Stomach (tissue), 9 donors: ENCODE data around the gene OTUD3. TPM values are rescaled to one million over a fixed set of nuclear protein-coding genes. Genes with fewer than 3 reads are reported as not detected.

Experiments used
- DNase-seq, 2 donors: peaks; one replicate each; pipeline versions ENCODE4 v3.0.0 to v3.0.0-alpha.2; 2013 to 2019
- H3K27ac ChIP-seq, 5 donors: fragments of 200-600 bp in 4 of 5; sonication (generic) in 4 of 5; one replicate each; pipeline ENCODE4 v1.5.1; 2013 to 2019; ENCODE audit warnings: mild to moderate bottlenecking in 1 of 5, moderate library complexity in 1 of 5
- H3K27me3 ChIP-seq, 3 donors: fragments of 200-600 bp; sonication (generic); one replicate each; pipeline ENCODE4 v1.5.1; 2017 to 2019; ENCODE audit warnings: mixed run types in 1 of 3
- H3K36me3 ChIP-seq, 4 donors: fragments of 200-600 bp; sonication (generic); 1 replicate in 3 of 4; 2 replicates in 1 of 4; pipeline ENCODE4 v1.5.1; 2016 to 2019
- H3K4me1 ChIP-seq, 4 donors: fragments of 200-600 bp; sonication (generic); one replicate each; pipeline ENCODE4 v1.5.1; 2016 to 2019
- H3K4me3 ChIP-seq, 4 donors: fragments of 200-600 bp; sonication (generic) in 3 of 4; one replicate each; pipeline ENCODE4 v1.5.1; 2016 to 2019; ENCODE audit warnings: mild to moderate bottlenecking in 1 of 4
- H3K9me3 ChIP-seq, 4 donors: fragments of 200-600 bp; sonication (generic); one replicate each; pipeline ENCODE4 v1.5.1; 2016 to 2019
- EP300 ChIP-seq: sonication (generic); formaldehyde crosslinking; IDR thresholded peaks from one replicate; pipeline ENCODE4 v1.6.1; 2017; ENCODE audit warnings: antibody characterized with exemption
- POLR2A ChIP-seq, 4 donors: fragments of 450-650 bp; IDR thresholded peaks; one replicate each; pipeline ENCODE4 v1.6.1; 2016; ENCODE audit warnings: antibody characterized with exemption in 4 of 4, control low read depth in 2 of 4, mild to moderate bottlenecking in 1 of 4, moderate library complexity in 1 of 4
- POLR2AphosphoS5 ChIP-seq, 3 donors: sonication (generic); formaldehyde crosslinking; IDR thresholded peaks; one replicate each; pipeline ENCODE4 v1.6.1; 2016; ENCODE audit warnings: antibody characterized with exemption in 3 of 3
- WGBS, 5 donors: extraction: QIAGEN DNeasy Blood & Tissue Kit in 3 of 5; methylation state at CpG; one replicate each; pipeline versions ENCODE4 v1.1.5 to v1.1.7; 2013 to 2018; 5-methylcytosine and 5-hydroxymethylcytosine counted together
- intact Hi-C: fragments of 100-400 bp; cut with DNase I; formaldehyde crosslinking; loops from one replicate; pipeline ENCODE4 v1.15.1; 2023; ENCODE audit warnings: low total_unique reads
- polyA plus RNA-seq, 3 donors: library from polyadenylated mRNA; stranded (reverse); fragments of 200-250 nt; gene quantifications; one replicate each; pipeline ENCODE4 v1.2.3, GENCODE V29; 2013
- total RNA-seq, 5 donors: library from RNA; depleted of rRNA; stranded (reverse); fragments of >200 nt; gene quantifications; one replicate each; pipeline versions ENCODE4 v1.1.0 to v1.2.3, GENCODE V29; 2014 to 2016
- TF ChIP-seq, protein P1 (sequence below), 7 experiments: fragments of 450-650 bp in 4 of 7; fragments of 200-600 bp in 3 of 7; sonication (generic) in 3 of 7; IDR thresholded peaks; one replicate each; pipeline ENCODE4 v1.5.1; 2016 to 2019; ENCODE audit warnings: antibody characterized with exemption in 7 of 7, control low read depth in 2 of 7, mild to moderate bottlenecking in 1 of 7
- donor health status: healthy with polysubstance abuse.
- donor health status: Bipolar disorder and iron deficiency.
- donor health status: healthy.

The OTUD3 gene
- total and polyA plus RNA-seq, 8 donors, result 0.93 to 13.2 (median 3.9) TPM

DNA sequence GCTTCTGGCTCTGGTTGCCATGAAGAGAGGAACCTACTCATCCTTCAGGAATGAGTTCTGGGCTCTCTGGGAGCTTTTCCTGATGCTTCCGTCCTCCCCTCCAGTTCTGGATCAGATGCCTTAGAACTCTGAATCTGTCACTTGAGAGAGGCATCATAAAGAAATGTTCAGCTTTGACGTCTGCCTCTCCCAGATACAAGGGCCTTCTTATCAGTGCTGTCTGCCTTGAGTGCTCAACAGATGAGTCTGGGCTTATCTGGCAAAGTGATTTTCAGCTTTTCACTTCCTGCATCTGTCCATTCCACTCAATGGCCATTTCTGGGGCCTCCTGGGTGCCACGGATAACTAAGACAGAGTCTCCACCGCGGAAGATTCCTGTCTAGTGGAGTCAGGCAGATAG lies 12.3 kb upstream of the OTUD3 start:
- intact Hi-C loops, result no loop called here
- Histone ChIP-seq H3K27me3 (peaks cover 0 to 52% (median 0%) of the 10 kb centered on the region in 3 donors), H3K27ac (no peak overlapping the region), H3K4me3 (no peak overlapping the region), H3K9me3 (peaks cover 0 to 7% (median 0%) of the 10 kb centered on the region in 4 donors), H3K36me3 (no peaks in the 10 kb centered on the region), H3K4me1 (no peaks in the 10 kb centered on the region)
- 64 to 71% (median 68%) methylated on average over 5 of the region's 5 CpGs for WGBS, 5 donors
- TF ChIP-seq POLR2AphosphoS5 (IDR thresholded peaks at IDR 0.05), result no peak
- TF ChIP-seq EP300, result no peak
- no peak for TF ChIP-seq POLR2A (IDR thresholded peaks at IDR 0.05)
- TF ChIP-seq, protein P1, sequence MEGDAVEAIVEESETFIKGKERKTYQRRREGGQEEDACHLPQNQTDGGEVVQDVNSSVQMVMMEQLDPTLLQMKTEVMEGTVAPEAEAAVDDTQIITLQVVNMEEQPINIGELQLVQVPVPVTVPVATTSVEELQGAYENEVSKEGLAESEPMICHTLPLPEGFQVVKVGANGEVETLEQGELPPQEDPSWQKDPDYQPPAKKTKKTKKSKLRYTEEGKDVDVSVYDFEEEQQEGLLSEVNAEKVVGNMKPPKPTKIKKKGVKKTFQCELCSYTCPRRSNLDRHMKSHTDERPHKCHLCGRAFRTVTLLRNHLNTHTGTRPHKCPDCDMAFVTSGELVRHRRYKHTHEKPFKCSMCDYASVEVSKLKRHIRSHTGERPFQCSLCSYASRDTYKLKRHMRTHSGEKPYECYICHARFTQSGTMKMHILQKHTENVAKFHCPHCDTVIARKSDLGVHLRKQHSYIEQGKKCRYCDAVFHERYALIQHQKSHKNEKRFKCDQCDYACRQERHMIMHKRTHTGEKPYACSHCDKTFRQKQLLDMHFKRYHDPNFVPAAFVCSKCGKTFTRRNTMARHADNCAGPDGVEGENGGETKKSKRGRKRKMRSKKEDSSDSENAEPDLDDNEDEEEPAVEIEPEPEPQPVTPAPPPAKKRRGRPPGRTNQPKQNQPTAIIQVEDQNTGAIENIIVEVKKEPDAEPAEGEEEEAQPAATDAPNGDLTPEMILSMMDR (IDR thresholded peaks at IDR 0.05), result no peak
- DNase-seq, result no peak

DNA sequence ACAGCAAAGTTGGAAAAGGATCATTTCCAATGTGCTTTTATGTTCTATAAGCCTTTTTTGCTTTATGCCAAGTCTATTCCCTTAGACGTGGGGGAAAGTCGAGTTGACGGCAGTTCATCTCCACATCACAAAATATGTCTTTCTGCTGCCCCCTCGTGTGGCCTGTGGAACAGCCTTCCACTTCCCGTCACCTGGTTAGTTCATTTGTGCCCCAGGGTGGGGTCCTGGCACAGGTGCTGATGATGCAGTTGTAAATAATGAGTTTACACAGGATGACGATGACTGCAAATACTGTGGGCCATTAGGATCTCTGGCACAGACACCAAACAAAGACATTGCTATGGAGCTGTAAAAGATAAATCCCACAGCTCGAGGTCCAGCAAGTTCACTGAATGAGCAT lies 10.0 kb upstream of the OTUD3 start:
- peak; percentile 46 to 87 for DNase-seq
- 22 to 45% (median 27%) methylated on average over 7 of the region's 7 CpGs for WGBS, 5 donors
- Histone ChIP-seq H3K4me3 (no peak overlapping the region), H3K9me3 (no peaks in the 10 kb centered on the region), H3K27me3 (peaks cover 0 to 63% (median 0%) of the 10 kb centered on the region in 3 donors), H3K36me3 (no peaks in the 10 kb centered on the region), H3K4me1 (no peaks in the 10 kb centered on the region), H3K27ac (no peak overlapping the region)
- peak in 1 of 3 donors; percentile 35 for TF ChIP-seq POLR2AphosphoS5 (IDR thresholded peaks at IDR 0.05)
- no peak for TF ChIP-seq POLR2A (IDR thresholded peaks at IDR 0.05)
- TF ChIP-seq, protein P1 (IDR thresholded peaks at IDR 0.05), result peak in 3 of 7 experiments; percentile 11 to 56 (median 44)
- no peak for TF ChIP-seq EP300
- intact Hi-C loops, result no loop called here

DNA sequence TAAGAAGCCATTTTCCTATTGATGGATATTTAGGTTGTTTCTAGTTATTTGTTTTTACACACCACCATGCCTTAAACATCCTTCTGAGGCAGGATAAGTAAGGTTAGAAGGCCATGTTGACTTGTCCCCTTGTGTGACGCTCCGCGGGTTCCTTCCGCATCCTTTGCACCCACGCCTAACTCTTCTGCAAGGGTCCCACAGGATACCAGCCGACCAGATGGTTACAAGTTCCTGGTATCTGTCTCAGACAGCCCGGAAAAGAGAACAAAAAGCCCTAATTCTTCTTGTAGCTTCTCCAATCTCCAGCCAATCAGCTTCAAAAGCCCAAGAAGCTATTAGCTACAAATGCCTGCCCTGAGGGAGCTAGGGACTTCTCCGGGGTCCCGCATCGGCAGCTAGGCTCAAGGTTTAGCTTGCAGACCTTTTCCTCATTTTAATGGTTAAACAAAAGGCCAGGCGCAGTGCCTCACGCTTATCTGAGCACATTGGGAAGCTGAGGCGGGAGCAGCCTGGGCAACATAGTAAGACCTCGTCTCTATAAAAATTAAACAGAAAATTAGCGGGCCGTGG lies 4.9 kb upstream of the OTUD3 start:
- Histone ChIP-seq H3K9me3 (no peaks in the 10 kb centered on the region), H3K4me3 (no peak overlapping the region), H3K36me3 (no peaks in the 10 kb centered on the region), H3K4me1 (peaks cover 0 to 11% (median 5%) of the 10 kb centered on the region in 4 donors), H3K27me3 (peaks cover 0 to 30% (median 0%) of the 10 kb centered on the region in 3 donors), H3K27ac (no peak overlapping the region)
- no peak for TF ChIP-seq POLR2A (IDR thresholded peaks at IDR 0.05)
- TF ChIP-seq POLR2AphosphoS5 (IDR thresholded peaks at IDR 0.05), result no peak
- TF ChIP-seq, protein P1 (IDR thresholded peaks at IDR 0.05), result no peak
- no peak for TF ChIP-seq EP300
- DNase-seq, result no peak
- 80 to 88% (median 85%) methylated on average over 16 of the region's 16 CpGs for WGBS, 5 donors
- intact Hi-C loops, result no loop called here

DNA sequence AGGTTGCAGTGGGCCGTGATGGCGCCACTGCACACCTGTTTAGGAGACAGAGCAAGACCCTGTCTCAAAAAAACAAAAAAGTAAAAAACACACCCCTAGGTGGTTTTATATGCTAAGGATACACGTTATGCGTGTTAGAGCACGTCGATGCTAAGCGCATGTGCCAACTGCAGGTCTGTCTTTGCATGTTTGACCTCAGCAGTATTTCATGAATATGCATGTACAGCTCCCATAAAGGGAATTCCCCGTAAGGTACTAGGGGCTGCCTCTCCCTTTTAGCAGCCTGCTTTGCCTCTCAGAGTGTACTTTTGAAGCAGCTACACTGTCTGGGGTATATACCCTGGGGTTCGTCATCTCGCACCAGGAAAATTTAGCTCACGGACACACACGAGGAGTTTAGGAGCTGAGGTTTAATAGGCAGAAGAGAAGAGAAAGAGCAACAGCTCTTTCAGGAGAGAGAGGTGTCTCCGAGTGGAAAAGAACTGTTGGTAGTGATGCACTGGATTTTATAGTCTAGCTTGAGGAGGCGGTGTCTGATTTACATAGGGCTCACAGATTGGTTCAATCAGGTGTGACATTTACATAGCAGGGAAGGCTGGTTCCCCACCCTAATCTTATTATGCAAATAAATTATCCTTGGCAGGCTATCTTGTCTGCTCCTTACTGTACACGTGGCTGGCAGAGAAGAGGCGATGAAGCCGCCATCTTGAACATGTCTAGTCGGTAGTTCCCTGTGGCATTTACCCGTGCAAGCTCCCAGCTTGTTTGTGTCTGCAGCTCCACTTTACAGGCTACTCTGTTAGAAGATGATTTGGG lies 4.2 kb upstream of the OTUD3 start:
- DNase-seq, result peak; percentile 8 to 32
- Histone ChIP-seq H3K4me3 (peak overlapping the region in 1 of 4 donors; percentile 8), H3K27ac (no peak overlapping the region)

More for the DNA sequence above, 4.2 kb upstream of the OTUD3 start:
- no peak for TF ChIP-seq POLR2A (IDR thresholded peaks at IDR 0.05)
- TF ChIP-seq EP300, result no peak
- no peak for TF ChIP-seq POLR2AphosphoS5 (IDR thresholded peaks at IDR 0.05)
- TF ChIP-seq, protein P1 (IDR thresholded peaks at IDR 0.05), result no peak
- H3K4me1 ChIP-seq, result peaks cover 4 to 15% (median 8%) of the 10 kb centered on the region in 4 donors
- no peaks in the 10 kb centered on the region for H3K36me3 ChIP-seq
- 71 to 79% (median 76%) methylated on average over 19 of the region's 19 CpGs for WGBS, 5 donors
- H3K9me3 ChIP-seq, result no peaks in the 10 kb centered on the region
- intact Hi-C loops, result no loop called here
- H3K27me3 ChIP-seq, result peaks cover 0 to 29% (median 0%) of the 10 kb centered on the region in 3 donors
